Ramos (cell line): ENCODE data around the gene LAG3.

Experiments used
- in situ Hi-C: fragments of 300-500 bp; cut with MboI; formaldehyde crosslinking; loops from one replicate; pipeline ENCODE4 v1.14.3; 2022; ENCODE audit warnings: low sequenced_read_pairs; ENCODE audit not compliant: unreplicated experiment

Gene LAG3

DNA sequence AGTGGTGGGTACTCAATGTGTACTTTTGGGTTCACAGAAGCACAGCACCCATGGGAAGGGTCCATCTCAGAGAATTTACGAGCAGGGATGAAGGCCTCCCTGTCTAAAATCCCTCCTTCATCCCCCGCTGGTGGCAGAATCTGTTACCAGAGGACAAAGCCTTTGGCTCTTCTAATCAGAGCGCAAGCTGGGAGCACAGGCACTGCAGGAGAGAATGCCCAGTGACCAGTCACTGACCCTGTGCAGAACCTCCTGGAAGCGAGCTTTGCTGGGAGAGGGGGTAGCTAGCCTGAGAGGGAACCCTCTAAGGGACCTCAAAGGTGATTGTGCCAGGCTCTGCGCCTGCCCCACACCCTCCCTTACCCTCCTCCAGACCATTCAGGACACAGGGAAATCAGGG lies 47.8 kb downstream of the LAG3 start:
- in situ Hi-C loops = loop anchor here (5.0 kb wide), 1 partner anchor 68 kb away; the partner anchor contains the start of gene MLF2

DNA sequence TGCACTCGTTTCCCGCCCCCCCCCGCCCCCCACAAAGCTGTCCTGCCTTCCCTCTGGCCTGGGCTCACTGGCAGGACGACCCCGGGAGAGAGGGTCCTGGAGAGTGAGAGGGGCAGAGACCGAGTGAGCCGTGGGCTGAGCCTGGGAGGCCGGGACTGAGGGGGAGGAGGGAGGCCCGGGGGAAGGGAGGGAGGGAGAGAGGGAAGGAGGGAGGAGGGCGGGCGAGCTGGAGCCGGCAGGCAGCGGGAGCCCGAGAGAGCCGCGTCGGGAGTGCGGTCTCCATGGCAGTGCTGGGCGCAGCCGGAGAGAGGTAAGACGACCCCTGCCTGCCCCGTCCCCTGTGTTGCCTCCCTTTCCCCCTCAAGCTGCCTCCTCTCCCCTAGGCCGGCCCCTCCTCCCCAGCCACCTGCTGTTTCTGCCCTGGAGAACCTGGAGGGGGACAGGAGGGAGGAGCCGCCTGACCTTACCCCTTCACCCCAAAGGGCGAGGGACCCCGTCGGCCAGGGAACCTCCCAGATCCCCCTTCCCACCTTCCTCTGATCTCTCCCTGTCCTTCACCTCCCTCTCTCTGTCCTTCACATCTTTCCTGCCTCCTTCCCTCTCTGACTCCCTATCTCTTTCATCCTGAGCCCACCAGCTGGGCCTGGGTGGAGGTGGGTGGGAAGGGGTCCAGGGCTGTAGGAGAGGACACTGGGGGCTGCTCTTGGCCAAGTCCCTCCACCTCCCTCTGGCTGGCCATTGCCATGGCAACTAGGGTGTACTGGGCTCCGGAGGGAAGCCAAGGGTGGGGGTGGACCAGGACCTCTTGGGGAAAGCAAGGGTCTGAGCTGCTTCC lies 49.5 kb downstream of the LAG3 start, which contains the start of gene GPR162:
Gene GPR162 (plus strand): TSS at position 231 of the 835 bp plus-strand sequence. CDS start 2,078 bp downstream, outside the sequence.
- in situ Hi-C loops = loop anchor here (5.0 kb wide), 1 partner anchor 70 kb away; the partner anchor contains the start of gene MLF2

- in situ Hi-C loops = loop anchor here (5.0 kb wide), 1 partner anchor 70 kb away; the partner anchor contains the start of gene MLF2
Observed at GRCh38 chr12:6822426-6823135, 50.3 kb downstream of the LAG3 start.

GRCh38 chr12:6823182-6824084 lies 51.1 kb downstream of the LAG3 start:
- in situ Hi-C loops = loop anchor here (5.0 kb wide), 1 partner anchor 71 kb away; the partner anchor contains the start of gene MLF2

GRCh38 chr12:6824085-6824775 lies 51.9 kb downstream of the LAG3 start:
- in situ Hi-C loops = loop anchor here (5.0 kb wide), 1 partner anchor 72 kb away; the partner anchor contains the start of gene MLF2

- in situ Hi-C loops = loop anchor here (5.0 kb wide), 1 partner anchor 73 kb away; the partner anchor contains the start of gene MLF2
Observed at GRCh38 chr12:6824901-6825381, 52.6 kb downstream of the LAG3 start.

GRCh38 chr12:6825398-6826124 lies 53.2 kb downstream of the LAG3 start:
- in situ Hi-C loops = no loop called here

DNA sequence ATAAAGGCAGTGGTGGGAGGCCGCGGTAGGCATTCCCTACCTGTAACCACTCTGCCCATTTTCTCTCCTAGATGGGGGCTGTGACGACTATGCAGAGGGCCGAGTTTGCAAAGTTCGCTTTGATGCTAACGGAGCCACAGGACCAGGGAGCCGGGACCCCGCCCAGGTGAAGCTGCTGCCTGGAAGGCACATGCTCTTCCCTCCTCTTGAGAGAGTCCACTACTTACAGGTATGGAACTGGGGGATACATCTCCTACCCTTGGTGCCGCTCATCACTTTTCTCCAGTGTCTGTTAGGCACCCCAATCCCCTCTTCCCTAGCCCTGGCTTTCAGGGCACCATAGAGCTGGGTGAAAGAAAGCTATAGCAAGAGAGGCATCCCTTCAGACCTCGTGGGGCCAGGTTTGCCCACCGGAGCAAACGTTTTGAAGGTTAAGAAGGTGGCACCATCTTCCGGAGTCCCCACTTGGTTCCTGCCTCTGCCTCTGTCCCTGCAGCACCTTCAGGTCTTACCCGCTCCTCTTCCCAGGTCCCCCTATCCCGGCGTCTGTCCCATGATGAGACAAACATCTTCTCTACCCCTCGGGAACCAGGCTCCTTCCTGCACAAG lies 53.9 kb downstream of the LAG3 start:
- in situ Hi-C loops = no loop called here

GRCh38 chr12:6826734-6827436 lies 54.6 kb downstream of the LAG3 start:
- in situ Hi-C loops = no loop called here

GRCh38 chr12:6827437-6827911 lies 55.2 kb downstream of the LAG3 start:
- in situ Hi-C loops = no loop called here
